PFSK-1 (cell line): ENCODE data around the gene FAM200A.

Experiments used
- FOXP2 ChIP-seq: optimal IDR thresholded peaks from 2 replicates; pipeline ENCODE3; 2011; ENCODE audit warnings: borderline replicate concordance, control low read depth, inconsistent platforms; ENCODE audit not compliant: insufficient read depth; ENCODE audit errors: extremely low read length, extremely low read depth
- POLR2AphosphoS5 ChIP-seq: IDR thresholded peaks from 2 replicates; pipeline ENCODE4 v1.6.1; 2012; ENCODE audit warnings: low read depth, mild to moderate bottlenecking, control low read depth, low read length, moderate library complexity
- REST ChIP-seq, 2 experiments: IDR thresholded peaks; 2 replicates each; pipeline versions ENCODE4 v1.6.1 to v1.8.0; 2011 to 2012; ENCODE audit warnings: low read depth in 2 of 2, low read length in 2 of 2, control low read depth in 1 of 2, inconsistent platforms in 1 of 2, mild to moderate bottlenecking in 1 of 2, moderate library complexity in 1 of 2; ENCODE audit not compliant: insufficient read depth in 1 of 2
- SIN3A ChIP-seq: IDR thresholded peaks from 2 replicates; pipeline ENCODE4 v1.6.1; 2012; ENCODE audit warnings: mild to moderate bottlenecking, low read length, moderate library complexity, borderline replicate concordance; ENCODE audit not compliant: insufficient read depth
- TAF1 ChIP-seq: IDR thresholded peaks from 2 replicates; pipeline ENCODE4 v1.6.1; 2012; ENCODE audit warnings: low read length, control low read depth, borderline replicate concordance; ENCODE audit not compliant: insufficient read depth

FAM200A gene

GRCh38 chr7:99594948-99595745 lies 43.2 kb upstream of the FAM200A start:
- no peak for TF ChIP-seq SIN3A
- TF ChIP-seq FOXP2: no peak
- TF ChIP-seq TAF1: no peak
- TF ChIP-seq REST (IDR thresholded peaks at IDR 0.05; ENCODE audit: insufficient read depth in 1 of 2, low read depth in 2 of 2, low read length in 2 of 2): no peak

GRCh38 chr7:99588868-99589267 lies 37.0 kb upstream of the FAM200A start:
- TF ChIP-seq REST (IDR thresholded peaks at IDR 0.05; ENCODE audit: insufficient read depth in 1 of 2, low read depth in 2 of 2, low read length in 2 of 2) (no peak), POLR2AphosphoS5 (no peak), FOXP2 (no peak), TAF1 (no peak)

GRCh38 chr7:99579956-99580777 lies 28.3 kb upstream of the FAM200A start:
- TF ChIP-seq TAF1: no peak
- no peak for TF ChIP-seq POLR2AphosphoS5
- no peak for TF ChIP-seq REST (IDR thresholded peaks at IDR 0.05; ENCODE audit: insufficient read depth in 1 of 2, low read depth in 2 of 2, low read length in 2 of 2)
- no peak for TF ChIP-seq FOXP2
- TF ChIP-seq SIN3A: no peak

GRCh38 chr7:99579281-99579955 lies 27.5 kb upstream of the FAM200A start:
- TF ChIP-seq SIN3A: no peak
- TF ChIP-seq REST (IDR thresholded peaks at IDR 0.05; ENCODE audit: insufficient read depth in 1 of 2, low read depth in 2 of 2, low read length in 2 of 2): no peak
- TF ChIP-seq FOXP2: no peak
- no peak for TF ChIP-seq POLR2AphosphoS5
- TF ChIP-seq TAF1: no peak
